Nucleus accumbens (tissue), 56 donors: ENCODE data around the gene PEAK3.

ENCODE experiments used
- DNase-seq, 56 donors: peaks; one replicate each; lab custom pipeline; 2025; lab: John Stamatoyannopoulos, UW

Gene PEAK3, protein sequence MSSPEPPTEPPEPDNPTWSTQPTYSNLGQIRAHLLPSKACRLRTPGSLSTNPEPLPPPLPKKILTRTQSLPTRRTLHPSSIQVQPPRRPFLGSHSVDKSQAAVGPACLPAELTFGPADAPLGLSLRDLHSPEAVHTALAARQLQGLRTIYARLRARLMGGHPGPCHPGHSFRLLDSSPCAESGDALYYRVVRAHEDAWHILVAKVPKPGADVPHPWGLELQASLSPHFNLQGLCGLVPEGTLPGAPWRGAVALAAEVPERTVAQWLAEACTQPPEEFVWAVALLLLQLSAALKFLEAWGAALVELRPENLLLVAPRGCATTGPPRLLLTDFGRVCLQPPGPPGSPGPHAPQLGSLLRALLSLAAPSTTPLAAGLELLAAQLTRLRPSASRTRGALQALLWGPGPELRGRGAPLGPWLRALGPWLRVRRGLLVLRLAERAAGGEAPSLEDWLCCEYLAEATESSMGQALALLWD

DNA sequence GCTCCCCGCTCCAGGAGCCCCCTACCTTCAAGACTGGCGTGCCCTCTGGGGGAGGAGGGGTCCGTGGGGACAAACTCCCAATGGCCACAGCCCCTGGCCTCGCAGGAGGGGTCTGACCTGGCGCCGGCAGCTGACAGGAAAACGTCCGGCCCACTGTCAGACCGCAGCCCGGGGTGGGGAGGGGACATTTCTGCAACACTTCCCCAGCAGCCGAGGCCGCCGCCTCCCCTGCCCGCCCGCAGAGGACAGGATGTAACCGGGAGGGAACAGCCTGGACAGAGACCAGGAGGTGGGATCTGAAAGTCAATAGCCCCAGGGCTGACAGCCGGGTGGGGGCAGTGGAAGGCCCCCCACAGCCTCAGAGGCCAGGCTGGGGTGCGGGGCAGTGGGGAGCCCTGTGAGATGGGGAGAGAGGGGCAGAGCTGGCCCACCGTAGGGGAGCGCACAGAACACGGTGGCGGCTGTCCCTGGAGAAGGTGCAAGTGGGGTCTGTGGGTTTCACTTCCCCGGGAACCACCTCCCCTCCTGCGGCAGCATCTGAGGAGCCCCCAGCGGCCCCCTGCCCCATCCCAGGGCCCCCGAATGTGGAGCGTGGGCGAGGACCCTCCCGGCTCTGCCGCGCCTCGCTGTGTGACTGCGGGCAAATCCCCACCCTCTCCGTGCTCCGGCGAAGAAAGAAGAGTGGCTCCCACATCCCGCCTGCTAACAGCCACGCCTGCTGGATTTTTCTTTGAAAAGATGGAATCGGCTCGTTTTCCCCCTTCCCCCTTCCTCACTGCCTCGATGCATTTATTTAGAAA, at the start of gene PEAK3:
PEAK3 (minus strand) TSS at position 114 of the 800 bp plus-strand sequence. CDS start 1,244 bp downstream, outside the sequence.
- peak in 37 of 56 donors; percentile 11 to 75 (median 28) for DNase-seq

DNA sequence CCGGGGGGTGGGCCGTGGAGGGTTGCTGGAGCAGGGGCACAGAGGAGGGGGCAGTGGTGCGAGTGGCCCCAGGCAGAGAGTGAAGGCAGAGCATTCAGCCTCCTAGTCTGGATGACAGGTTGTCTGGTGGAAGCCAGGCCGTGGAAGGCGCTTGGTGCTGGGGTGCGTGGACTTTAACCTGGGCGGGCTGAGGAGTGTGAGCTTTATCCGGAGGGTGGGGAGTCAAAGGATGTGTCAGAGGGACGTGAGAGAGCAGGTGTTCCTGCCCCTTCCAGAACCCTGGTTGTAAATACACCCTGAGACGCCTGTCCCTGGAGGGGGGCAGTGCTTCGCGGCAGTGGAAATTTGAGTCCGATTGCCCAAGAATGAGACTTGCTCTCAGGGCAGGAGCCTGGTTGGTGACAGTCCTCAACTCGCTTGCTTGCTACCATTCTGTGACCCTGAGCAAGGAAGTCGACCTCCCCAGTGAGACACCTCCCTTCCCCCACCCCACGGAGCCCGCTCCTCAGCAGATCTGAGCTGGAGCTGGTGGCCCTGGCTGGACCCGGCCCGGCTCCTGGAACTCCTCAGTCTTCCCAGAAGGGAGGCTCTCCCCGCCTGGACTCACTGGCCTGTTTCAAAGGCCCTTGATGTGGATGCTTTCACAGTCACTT, 48.8 kb upstream of the PEAK3 start:
- DNase-seq = peak in 1 of 56 donors; percentile 12

DNA sequence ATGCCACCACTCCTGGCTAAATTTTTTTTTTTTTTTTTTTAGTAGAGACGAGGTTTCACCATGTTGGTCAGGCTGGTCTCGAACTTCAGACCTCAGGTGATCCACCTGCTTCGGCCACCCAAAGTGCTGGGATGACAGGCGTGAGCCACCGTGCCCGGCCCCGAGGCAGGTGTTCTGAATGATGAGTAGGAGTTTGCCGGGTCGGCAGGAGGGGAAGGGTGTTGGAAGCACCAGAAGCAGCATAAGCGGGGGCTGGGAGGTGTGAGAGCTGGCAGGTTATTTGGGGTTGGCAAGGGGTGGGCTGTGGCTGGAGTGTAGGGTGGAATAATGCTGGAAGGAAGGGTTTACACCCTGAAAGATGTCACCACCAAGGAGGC, 48.3 kb upstream of the PEAK3 start:
- no peak for DNase-seq

DNA sequence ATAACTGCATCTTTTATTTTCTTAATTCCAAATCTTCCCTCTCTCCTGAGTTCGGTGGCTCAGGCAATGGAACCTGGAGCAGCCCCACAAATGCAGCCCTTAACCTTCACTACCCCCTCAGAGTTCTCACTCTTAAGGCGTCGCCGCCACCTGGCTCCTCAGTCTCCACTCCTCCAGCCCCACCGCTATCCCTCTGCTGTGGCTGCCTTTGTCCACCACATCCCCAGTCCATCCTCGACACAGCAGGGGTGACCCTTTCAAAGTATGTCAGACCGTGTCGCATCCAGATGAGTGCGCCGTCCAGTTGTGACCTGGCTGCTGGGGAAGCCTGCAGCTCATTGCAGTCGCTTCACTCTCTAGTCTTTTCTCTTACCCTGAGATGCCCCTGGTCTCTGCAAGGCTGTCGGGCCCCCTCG, 47.5 kb upstream of the PEAK3 start:
- no peak for DNase-seq

DNA sequence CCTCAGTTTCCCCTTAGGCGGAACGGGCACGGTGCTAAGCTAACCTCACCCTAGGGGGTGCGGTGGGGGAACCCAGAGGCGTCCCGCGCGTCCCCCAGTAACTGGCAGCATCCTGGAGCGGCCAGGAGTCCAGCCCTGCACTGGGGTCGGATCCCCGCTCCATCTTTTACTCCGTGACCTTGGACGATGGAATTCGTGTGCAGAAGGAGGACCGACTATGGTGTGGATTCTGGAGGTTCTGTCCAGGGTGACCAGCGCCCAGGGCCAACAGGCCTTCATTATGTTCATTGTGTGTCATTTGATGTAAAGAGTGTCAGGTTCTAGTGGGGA, 47.1 kb upstream of the PEAK3 start:
- no peak for DNase-seq

DNA sequence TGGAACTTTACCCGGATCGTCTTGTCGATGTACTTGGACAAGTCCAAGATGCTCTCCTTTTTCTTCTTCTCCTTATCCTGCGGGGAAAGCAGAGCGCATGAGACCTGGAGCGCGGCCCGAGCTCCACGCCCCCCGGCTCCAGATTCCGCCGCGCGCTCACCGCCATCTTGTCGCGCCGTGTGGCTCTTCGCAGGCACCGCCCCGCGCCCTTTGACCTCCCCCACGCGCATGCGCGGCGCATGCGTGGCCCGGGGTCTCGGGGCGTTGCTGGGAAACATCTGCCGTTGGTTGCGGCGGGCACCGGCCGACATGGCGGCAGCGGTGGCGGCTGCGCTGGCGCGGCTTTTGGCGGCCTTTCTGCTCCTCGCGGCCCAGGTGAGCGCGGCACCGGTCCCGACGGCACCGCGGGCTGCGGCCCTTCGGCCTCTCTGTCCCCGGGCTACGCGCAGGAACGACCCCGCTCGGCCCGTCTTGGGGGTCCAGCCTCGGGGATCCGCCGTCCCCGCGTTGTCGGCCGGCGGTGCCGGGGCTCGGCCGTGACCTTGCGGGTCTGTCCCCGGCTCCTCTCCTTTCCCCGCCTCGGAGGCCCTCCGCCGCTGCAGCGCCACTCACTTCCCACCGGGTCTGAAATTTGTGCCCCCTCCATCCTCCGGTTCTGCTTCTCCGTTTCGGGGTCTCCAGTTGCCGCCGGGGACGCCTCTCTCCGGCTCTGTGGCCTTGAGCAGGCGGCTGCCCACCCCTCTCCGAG, 46.6 kb upstream of the PEAK3 start, which contains the start of the genes LSM7 and SPPL2B:
LSM7 (minus strand) TSS at position 186 of the 748 bp plus-strand sequence; CDS start at position 166, 20 bp downstream.
SPPL2B (plus strand) TSS at position 284 of the 748 bp plus-strand sequence; CDS start at position 310, 26 bp downstream.
- DNase-seq = peak in 54 of 56 donors; percentile 32 to 96 (median 80)

DNA sequence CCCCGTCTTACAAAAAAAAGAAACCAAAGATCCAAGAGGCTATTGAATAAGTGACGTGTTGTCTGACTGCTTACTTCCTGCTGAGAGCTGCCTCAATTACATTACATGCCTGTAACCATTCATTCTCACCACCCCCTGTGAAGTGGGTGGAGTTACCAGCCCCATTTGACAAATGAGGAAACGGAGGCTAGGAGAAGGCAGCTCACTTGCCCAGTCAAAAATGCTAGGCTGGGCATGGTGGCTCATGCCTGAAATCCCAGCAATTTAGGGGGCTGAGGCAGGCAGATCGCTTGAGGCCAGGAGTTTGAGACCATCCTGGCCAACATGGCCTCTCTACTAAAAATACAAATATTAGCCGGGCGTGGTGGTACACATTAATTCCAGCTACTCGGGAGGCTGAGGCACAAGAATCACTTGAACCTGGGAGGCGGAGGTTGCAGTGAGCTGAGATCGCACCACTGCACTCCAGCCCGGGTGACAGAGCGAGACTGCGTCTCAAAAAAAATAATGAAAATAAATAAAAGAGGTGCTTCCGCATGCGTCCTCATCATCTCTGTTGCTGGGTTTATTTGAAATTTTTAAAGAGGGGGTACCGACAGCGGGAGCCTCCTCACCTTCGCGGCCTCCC, 45.9 kb upstream of the PEAK3 start:
- DNase-seq = peak in 31 of 56 donors; percentile 9 to 75 (median 39)

DNA sequence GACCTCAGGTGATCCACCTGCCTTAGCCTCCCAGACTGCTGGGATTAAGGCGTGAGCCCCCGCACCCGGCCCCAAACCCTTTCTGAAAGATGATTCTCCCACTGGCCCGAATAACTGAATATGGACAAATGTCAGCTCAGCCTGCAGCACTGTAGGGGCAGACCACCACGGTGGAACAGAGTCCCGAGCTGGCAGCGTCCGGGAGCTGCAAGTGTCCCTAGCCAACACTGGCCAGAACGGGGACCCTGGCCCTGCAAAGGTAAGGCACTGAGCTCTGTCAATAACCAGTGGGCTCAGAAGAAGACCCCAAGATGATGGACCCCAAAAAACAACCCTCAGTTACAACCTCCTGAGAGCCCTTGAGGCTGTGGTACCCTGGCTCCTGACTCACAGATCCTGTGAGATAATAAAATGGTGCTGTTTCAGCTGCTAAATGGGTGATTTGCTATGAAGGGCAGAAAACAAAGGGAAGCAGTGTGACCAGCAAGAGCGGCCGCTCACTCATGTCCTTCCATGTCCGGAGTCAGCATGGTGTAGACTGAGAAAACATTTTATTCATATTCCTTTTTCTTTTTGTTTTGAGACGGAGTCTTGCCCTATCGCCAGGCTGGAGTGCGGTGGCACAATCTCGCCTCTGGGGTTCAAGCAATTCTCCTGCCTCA, 44.9 kb upstream of the PEAK3 start:
- DNase-seq = no peak

DNA sequence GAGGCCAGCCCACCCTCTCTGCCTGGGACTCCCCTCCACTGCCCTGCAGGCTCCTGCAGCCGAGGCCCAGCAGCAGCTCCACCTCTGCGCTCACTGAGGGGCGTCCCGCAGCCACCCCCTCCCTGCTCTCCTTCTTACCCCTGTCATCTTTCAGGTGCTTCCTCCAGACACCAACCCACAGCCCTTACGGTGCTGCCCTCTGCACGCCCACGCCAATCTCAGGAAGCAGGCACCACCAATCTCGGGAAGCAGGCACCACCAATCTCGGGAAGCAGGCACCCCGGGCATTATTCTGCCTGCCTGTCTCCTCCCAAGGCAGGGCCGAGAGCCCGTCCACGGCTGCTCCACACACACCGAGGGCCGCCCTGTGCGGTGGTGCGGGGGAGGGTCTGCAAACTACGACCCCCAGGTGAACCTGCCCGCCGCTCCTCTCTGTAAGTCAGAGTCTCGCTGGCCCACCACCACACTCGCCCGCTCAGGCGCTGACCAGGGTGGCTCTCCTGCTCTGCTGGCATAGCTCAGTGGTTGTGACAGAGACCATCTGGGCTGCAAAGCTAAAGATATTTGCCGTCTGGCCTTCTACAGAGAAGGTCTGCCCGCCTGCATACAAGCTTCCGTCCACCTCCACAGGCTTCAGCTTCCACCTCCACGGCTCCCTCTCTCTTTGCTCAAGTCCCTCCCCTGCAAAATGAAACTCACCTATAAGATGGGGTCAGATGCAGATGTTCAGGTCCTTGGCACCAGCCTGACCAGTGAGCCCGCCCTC, 43.5 kb upstream of the PEAK3 start:
- DNase-seq = peak in 7 of 56 donors; percentile 19 to 49 (median 26)

DNA sequence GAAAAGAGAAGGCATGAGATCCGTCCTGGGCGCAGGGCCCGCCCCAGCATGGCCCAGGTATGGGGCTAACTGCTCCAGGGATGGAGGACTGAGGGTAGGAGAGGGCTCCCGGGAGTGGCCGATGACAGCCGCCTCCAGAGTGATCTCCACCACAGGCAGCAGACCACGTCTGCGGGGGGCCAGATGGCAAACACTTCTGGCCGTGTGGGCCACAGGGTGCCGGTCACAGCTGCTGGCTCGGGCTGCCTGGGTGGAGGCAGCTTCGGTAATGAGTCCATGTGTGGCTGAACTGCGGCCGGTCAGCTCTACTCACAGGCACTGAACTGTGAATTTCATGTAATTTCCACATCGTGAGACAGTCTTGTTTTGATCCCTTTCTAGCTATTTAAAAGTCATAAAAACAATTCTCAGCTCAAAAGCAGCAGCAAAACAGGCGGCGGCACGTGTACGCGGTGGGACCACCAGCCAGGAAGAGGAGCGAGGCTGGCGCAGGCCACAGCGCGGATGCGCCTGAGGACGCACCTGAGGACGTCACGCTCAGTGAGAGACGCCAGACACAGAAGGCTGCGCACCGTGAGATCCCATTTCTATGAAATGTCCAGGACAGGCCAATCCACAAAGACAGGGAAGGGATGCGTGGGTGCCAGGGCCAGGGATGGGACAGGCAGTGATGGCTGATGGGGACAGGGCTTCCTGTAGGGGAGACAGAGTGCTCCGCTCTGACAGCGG, 42.4 kb upstream of the PEAK3 start:
- no peak for DNase-seq

DNA sequence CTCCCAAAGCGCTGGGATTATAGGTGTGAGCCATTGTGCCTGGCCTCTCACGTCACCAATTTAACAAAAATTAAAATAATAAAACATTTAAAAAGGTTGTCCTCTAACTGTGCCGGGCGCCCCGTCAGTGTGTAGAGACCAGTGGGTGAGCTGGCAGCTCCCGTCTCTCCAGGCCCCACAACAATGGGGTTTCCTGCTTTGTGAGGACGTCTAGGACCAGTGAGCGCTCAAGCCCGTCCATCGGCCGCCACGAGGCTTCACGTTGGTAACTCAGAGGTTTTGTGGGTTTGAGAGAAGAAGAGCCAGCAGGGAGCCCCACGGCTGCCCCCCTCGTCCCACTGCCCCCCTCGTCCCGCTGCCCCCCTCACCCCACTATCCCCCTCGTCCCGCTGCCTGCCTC, 41.7 kb upstream of the PEAK3 start:
- no peak for DNase-seq

DNA sequence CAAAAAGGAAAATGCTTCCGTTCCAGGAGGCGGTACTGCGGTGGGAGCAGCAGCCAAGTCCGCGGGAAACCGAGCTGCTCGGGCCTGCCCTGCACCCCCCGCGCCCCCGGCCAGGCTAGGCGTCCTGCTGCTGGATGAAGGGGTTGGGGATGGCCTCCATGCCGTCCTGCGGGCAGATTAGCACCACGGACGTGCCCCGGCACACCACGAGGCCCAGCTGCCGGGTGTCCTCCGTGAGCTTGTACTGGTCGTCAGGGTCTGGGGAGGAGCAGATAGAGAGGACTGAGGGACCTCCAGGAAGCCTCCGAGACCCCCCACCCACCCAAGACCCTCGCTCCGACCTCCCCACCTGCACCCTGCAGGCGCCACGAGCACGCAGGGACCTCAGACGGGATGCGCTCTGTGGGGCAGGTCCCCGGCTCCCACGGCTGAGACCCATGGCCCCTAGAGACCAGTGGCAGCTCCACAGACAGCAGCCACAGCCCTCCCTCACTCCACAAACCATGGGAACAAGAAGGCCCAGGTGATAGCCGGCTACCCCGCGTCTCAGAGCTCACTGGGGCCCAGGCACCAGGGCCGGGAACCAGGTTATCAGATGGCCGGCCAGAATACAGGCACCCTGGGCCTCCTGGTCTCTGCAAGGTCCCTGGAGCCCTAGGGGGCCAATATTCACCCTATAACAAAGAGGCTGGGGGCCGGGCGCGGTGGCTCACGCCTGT, 39.7 kb upstream of the PEAK3 start:
- DNase-seq = no peak

DNA sequence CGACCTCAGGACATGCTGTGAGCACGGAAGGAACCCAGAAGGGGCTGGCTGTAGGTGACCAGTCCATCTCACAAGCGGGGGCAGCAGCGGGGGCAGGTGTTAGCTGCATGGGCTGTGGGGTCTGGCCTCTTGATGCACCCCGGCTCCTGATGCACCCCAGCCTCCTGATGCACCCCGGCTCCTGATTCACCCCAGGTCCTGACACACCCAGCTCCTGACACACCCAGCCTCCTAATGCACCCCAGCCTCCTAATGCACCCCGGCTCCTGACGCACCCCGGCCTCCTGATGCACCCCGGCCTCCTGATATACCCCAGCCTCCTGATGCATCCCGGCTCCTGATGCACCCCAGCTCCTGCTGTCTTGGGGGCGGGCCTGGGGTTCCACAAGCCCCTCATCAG, 39.0 kb upstream of the PEAK3 start:
- DNase-seq = no peak

DNA sequence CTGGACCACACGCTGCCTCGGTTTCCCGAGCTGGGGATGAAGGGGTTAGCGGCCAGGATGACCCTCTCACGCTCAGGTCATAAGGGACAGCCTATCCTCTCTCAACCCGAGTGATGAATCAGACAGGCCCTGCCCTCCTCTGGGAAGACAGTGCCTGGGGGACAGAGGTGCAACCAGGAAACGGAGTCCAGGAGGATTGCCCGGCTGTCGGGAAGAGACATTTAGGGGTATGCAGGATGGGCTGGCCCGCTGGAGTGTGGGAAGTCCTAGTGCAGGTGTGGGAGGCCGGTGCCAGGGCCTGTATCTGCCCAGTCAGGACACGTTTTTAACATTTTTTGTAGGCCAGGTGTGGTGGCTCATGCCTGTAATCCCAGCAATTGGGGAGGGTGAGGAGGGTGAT, 38.1 kb upstream of the PEAK3 start:
- no peak for DNase-seq

DNA sequence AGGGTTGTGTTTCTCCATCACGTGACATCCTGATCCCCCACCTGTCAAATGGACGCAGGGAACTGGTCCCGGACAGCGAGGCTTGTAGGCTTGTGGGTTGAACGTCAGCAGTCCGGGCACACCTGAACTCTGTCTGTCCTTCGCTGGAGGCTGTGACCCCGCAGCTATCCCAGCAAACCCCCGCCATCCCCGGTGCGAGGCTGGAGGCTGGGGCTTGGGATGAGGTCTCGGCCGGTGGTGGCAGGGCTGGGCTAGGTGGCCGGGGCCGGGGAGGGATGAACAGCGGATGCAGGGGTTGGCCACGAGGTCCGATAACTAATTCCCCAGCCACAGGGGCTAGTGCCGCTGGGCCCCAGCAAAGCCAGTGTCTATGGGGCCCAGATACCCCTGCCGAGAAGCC, 37.6 kb upstream of the PEAK3 start:
- DNase-seq = no peak

DNA sequence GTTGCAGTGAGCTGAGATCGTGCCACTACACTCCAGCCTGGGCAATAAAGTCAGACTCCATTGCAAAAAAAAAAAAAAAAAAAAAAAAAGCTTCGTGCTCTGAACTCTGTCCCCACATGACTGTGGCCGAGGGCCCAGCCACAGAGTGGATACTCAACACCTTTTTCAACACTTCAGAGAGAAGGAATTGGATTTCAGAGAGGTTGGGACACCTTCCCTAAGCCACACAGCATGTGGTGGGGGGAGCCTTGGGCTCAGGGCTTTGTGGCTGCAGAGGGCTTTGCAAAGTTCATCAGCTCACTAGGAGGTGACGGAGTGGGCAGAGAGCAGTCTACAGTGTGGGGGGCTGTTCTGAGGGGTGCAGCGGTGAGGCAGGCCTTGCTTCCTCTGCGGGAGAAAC, 36.9 kb upstream of the PEAK3 start:
- no peak for DNase-seq

DNA sequence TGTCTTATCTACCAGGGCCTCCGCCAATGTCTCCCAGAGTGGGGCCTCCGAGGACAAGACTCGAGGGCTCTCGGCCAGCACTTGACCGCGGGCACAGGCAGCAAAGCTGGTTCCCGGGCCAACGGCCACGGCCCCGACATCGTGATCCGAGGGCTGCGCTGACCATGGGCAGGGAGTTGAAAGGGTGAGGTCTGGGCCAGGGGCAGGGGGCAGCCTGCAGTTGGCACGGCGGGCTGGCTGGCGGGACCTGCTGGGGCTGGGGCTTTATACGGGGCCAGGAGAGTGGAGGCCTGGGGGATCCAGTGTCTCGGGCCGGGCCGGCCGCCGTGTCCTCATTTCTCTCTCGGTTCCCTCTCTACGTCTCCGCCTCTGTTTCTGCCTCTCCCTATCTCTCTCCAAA, 35.8 kb upstream of the PEAK3 start:
- DNase-seq = no peak
